HL-60 (cell line): ENCODE data around the gene RPRM.

Experiments
- DNase-seq, 2 experiments: peaks; one replicate each; pipeline ENCODE4 v3.0.0-alpha.2; 2010 to 2020; ENCODE audit warnings: low read depth in 1 of 2, low spot score in 1 of 2
- H3K27ac ChIP-seq: fragments of 250-450 bp; sonication (Bioruptor Pico); replicated peaks from 2 replicates; pipeline ENCODE4 v1.5.1; 2020; ENCODE audit warnings: mild to moderate bottlenecking, moderate library complexity
- H3K27me3 ChIP-seq: fragments of 250-450 bp; sonication (Bioruptor Pico); 2 replicates; pipeline ENCODE4 v1.5.1; 2021; ENCODE audit warnings: mild to moderate bottlenecking, moderate library complexity; ENCODE audit not compliant: insufficient read depth, poor library complexity, severe bottlenecking
- H3K4me3 ChIP-seq: replicated peaks from 2 replicates; pipeline ENCODE4 v1.5.1; 2011; ENCODE audit warnings: mild to moderate bottlenecking, control low read depth, low read length; ENCODE audit not compliant: insufficient read depth
- GABPA ChIP-seq: IDR thresholded peaks from 2 replicates; pipeline ENCODE4 v1.6.1; 2012; ENCODE audit warnings: low read depth
- POLR2AphosphoS5 ChIP-seq: IDR thresholded peaks from 2 replicates; pipeline ENCODE4 v1.6.1; 2012; ENCODE audit warnings: low read depth
- SPI1 ChIP-seq: IDR thresholded peaks from 2 replicates; pipeline ENCODE4 v1.6.1; 2012; ENCODE audit warnings: low read depth, mild to moderate bottlenecking, borderline replicate concordance
- long read RNA-seq: library from polyadenylated mRNA; unstranded; transcript quantifications from one replicate; pipeline ENCODE4 v2.0.0, GENCODE V29; 2020
- TF ChIP-seq, protein P1 (sequence below): IDR thresholded peaks from 2 replicates; pipeline ENCODE4 v1.6.1; 2012; ENCODE audit warnings: low read depth; ENCODE audit not compliant: insufficient replicate concordance
- TF ChIP-seq, protein P2 (sequence below): IDR thresholded peaks from one replicate; pipeline ENCODE4 v1.5.1; 2011; ENCODE audit warnings: low read length, control low read depth, inconsistent platforms; ENCODE audit not compliant: insufficient read depth

Gene RPRM
- long read RNA-seq = 0 reads

DNA sequence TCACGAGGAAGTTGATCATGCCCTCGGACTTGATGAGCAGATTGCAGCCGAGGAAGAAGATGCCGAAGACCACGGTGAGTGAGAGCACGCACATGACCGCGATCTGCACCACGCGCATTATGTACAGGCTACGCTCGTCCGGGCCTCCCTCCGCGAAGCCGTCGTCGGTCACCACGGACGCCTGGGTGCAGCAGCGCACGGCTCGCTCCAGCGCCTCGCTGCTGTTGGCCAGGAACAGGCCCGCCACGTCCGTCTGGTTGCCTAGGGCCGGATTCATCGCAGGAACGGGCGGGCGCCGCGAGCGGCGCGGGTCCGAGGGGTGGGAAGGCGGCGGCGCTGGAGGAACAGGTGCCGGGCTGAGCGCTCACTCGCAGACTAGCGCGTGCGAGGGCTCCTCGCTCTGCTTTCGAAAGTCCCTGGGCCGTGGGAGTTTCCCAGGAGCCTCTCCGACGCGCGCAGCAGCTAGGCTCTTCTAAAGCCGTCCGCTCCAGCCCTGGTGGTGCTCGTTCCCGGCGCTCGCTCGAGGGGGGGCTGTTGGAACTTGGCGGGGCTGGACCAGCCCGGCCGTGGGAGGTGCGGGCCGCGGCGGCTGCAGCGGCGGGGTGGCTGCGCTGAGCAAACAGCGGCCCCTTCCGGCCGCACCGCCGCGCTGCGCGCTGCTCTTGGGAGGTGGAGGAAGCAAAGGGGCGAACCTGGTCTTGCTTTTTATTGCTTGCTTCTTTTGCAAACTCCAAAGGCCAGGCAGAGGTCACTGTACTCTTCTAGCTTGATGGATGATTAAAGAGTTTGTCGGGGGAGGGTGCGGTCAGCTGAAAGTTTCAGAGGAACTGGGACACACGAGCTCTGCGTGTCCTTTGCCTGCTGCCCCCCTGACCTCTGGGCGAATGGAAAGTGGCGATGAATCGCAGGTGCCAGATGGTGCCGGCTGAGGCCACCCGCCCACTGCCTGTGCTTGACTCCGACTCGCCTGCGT, at the start of gene RPRM:
RPRM (minus strand) TSS at position 474 of the 973 bp plus-strand sequence; CDS start at position 277, 197 bp downstream.
- DNase-seq = peak in 1 of 2 experiments; percentile 28
- TF ChIP-seq, protein P1, sequence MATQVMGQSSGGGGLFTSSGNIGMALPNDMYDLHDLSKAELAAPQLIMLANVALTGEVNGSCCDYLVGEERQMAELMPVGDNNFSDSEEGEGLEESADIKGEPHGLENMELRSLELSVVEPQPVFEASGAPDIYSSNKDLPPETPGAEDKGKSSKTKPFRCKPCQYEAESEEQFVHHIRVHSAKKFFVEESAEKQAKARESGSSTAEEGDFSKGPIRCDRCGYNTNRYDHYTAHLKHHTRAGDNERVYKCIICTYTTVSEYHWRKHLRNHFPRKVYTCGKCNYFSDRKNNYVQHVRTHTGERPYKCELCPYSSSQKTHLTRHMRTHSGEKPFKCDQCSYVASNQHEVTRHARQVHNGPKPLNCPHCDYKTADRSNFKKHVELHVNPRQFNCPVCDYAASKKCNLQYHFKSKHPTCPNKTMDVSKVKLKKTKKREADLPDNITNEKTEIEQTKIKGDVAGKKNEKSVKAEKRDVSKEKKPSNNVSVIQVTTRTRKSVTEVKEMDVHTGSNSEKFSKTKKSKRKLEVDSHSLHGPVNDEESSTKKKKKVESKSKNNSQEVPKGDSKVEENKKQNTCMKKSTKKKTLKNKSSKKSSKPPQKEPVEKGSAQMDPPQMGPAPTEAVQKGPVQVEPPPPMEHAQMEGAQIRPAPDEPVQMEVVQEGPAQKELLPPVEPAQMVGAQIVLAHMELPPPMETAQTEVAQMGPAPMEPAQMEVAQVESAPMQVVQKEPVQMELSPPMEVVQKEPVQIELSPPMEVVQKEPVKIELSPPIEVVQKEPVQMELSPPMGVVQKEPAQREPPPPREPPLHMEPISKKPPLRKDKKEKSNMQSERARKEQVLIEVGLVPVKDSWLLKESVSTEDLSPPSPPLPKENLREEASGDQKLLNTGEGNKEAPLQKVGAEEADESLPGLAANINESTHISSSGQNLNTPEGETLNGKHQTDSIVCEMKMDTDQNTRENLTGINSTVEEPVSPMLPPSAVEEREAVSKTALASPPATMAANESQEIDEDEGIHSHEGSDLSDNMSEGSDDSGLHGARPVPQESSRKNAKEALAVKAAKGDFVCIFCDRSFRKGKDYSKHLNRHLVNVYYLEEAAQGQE = no peak
- no peak for TF ChIP-seq POLR2AphosphoS5
- TF ChIP-seq, protein P2, sequence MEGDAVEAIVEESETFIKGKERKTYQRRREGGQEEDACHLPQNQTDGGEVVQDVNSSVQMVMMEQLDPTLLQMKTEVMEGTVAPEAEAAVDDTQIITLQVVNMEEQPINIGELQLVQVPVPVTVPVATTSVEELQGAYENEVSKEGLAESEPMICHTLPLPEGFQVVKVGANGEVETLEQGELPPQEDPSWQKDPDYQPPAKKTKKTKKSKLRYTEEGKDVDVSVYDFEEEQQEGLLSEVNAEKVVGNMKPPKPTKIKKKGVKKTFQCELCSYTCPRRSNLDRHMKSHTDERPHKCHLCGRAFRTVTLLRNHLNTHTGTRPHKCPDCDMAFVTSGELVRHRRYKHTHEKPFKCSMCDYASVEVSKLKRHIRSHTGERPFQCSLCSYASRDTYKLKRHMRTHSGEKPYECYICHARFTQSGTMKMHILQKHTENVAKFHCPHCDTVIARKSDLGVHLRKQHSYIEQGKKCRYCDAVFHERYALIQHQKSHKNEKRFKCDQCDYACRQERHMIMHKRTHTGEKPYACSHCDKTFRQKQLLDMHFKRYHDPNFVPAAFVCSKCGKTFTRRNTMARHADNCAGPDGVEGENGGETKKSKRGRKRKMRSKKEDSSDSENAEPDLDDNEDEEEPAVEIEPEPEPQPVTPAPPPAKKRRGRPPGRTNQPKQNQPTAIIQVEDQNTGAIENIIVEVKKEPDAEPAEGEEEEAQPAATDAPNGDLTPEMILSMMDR = peak; percentile 92
- peaks cover 32% of the 10 kb centered on the region for H3K27me3 ChIP-seq
- peak within 1 kb of the TSS; percentile 23 for H3K4me3 ChIP-seq
- H3K27ac ChIP-seq = no peak within 1 kb of the TSS

DNA sequence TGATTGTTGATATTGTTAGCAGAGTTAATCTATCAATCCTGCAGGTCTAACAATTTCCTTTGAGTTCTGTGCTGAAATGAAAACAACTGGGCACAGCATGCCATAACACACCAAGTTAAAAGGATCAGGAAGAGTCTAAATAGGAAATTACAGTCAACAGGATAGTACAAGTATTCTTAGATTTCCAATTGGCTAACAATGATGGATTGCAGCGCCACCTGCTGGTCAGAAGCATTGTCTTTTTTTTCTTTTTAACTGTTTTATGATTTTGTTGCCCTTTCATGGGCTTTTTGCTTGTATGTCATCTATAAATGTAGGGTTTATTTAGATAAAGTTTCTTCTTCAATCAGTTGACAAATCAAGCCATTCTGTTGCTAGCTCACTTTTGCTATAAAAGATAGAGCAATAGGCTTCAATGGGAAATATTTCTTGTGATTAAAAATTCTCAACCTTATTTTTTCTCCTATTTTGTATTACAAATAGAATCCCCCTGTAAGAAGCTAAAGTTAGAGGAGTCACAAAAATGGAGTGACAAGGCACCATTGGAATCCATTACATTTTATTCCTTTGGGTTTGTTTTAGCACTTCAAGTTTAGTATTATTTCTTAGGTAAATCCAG, 40.8 kb upstream of the RPRM start:
- Histone ChIP-seq H3K4me3 (no peak overlapping the region), H3K27me3 (no peaks in the 10 kb centered on the region), H3K27ac (no peak overlapping the region)
- DNase-seq = peak in 1 of 2 experiments; percentile 29
- TF ChIP-seq, protein P1 = no peak
- TF ChIP-seq POLR2AphosphoS5 = no peak
- no peak for TF ChIP-seq SPI1
- TF ChIP-seq, protein P2 = peak; percentile 34

DNA sequence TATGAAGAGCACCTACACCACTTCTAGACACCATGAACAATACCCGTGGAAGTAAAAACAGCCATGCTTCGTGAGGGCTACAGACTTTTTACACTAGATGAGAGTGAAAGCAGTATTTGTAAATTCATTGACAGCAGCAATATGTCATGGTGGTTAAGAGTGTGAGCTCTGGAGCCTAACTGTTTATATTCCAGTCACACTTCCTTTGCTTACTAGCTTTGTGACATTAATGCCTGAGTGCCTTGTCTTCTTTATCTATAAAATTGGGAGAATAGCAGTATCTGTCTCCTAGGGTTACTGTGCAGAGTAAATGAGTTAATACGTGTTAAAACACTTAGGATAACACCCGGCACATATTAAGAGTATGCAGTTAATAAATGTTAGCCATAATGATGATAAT, 33.8 kb upstream of the RPRM start:
- TF ChIP-seq, protein P2 = no peak
- TF ChIP-seq, protein P1 = no peak
- no peak for TF ChIP-seq GABPA
- no peak for TF ChIP-seq SPI1
- no peak for TF ChIP-seq POLR2AphosphoS5
- Histone ChIP-seq H3K27ac (no peak overlapping the region), H3K4me3 (no peak overlapping the region), H3K27me3 (no peaks in the 10 kb centered on the region)
- DNase-seq = no peak
